ENCODE measurements around the gene REV3L. TPM values are rescaled to one million over a fixed set of nuclear protein-coding genes. Genes with fewer than 3 reads are reported as not detected.

REV3L gene
- total RNA-seq, 1 donor from 2014 or later = 42.3 TPM

DNA sequence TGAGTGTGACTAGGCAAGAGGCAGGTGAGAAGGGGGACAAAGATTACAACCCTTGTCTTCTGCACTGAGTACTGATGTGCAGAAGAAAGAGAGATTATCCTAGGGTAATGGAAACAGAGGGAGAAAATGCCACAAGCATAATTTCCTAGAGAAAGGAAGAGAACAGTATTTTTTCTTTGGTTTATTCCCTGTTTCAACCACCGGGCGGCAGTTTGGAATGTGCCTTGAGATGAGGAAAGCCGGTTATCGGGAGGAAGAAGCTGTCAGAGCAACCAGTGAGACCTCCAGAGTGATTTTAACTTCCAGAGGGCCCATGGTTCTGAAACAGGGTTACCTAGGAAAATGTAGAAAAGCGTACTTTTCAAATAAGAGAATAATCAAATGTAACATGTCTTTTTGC lies 121.4 kb downstream of the REV3L start:
- Histone ChIP-seq H3K4me1 (ENCODE audit: control insufficient read depth in 3 of 3, insufficient read depth in 3 of 3, low read length in 3 of 3) (no peaks in the 10 kb centered on the region), H3K4me3 (ENCODE audit: low read length in 3 of 3) (no peak overlapping the region), H3K27ac (ENCODE audit: low read depth, low read length) (no peak overlapping the region), H3K9me3 (ENCODE audit: control insufficient read depth in 3 of 3, low read length in 3 of 3) (no peaks in the 10 kb centered on the region), H3K9ac (ENCODE audit: low read depth in 1 of 3, low read length in 3 of 3) (no peak overlapping the region), H3K36me3 (ENCODE audit: control insufficient read depth in 3 of 3, insufficient read depth in 3 of 3, low read length in 3 of 3) (peaks cover 2 to 15% (median 14%) of the 10 kb centered on the region in 3 donors), H3K27me3 (ENCODE audit: control insufficient read depth in 3 of 3, insufficient read depth in 3 of 3, low read length in 3 of 3) (no peaks in the 10 kb centered on the region)

DNA sequence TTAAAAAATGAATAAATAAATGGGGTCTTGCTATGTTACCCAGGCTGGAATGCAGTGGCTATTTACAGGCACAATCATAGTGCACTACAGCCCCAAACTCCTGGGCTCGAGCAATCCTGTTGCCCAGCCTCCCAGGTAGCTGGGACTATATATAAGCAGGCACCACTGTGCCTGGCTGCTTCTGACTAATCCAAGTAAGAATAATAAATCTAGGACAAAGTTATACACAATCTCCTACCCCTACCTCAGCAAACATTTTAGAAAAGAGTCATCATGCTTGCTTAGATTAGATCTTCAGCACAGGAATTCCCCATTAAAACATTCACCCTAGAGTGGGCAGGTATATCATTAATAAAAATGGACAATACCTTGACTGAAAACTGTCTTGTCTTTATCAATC lies 124.6 kb downstream of the REV3L start:
- H3K9me3 ChIP-seq (ENCODE audit: control insufficient read depth in 3 of 3, low read length in 3 of 3) = no peaks in the 10 kb centered on the region

DNA sequence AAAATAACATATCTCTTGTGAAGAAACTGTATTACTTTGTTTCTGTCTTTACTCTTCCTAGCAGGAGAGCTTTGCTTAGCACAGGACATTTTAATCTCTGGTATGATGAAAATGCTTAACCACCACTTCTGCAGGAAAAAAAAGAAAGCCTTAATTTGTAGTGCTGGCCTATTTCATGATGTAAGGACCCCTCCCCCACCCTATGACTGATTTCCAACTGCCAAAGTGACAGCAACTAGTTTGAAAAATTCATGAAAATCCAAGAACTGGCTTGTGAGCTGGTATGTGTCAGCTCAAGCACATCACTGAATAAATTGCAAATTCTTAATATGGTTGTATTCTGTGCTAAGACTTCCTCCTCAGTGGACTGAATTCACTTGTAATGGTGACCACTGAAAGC lies 125.3 kb downstream of the REV3L start:
- Histone ChIP-seq H3K9ac (ENCODE audit: low read depth in 1 of 3, low read length in 3 of 3) (no peak overlapping the region), H3K27me3 (ENCODE audit: control insufficient read depth in 3 of 3, insufficient read depth in 3 of 3, low read length in 3 of 3) (no peaks in the 10 kb centered on the region), H3K4me1 (ENCODE audit: control insufficient read depth in 3 of 3, insufficient read depth in 3 of 3, low read length in 3 of 3) (peaks cover 0 to 7% (median 5%) of the 10 kb centered on the region in 3 donors), H3K27ac (ENCODE audit: low read depth, low read length) (no peak overlapping the region), H3K4me3 (ENCODE audit: low read length in 3 of 3) (no peak overlapping the region), H3K9me3 (ENCODE audit: control insufficient read depth in 3 of 3, low read length in 3 of 3) (no peaks in the 10 kb centered on the region), H3K36me3 (ENCODE audit: control insufficient read depth in 3 of 3, insufficient read depth in 3 of 3, low read length in 3 of 3) (peaks cover 2 to 14% (median 14%) of the 10 kb centered on the region in 3 donors)

More for the DNA sequence above, 124.6 kb downstream of the REV3L start:
- Histone ChIP-seq H3K27ac (ENCODE audit: low read depth, low read length) (no peak overlapping the region), H3K9ac (ENCODE audit: low read depth in 1 of 3, low read length in 3 of 3) (no peak overlapping the region), H3K4me1 (ENCODE audit: control insufficient read depth in 3 of 3, insufficient read depth in 3 of 3, low read length in 3 of 3) (peaks cover 0 to 6% (median 5%) of the 10 kb centered on the region in 3 donors), H3K4me3 (ENCODE audit: low read length in 3 of 3) (no peak overlapping the region), H3K36me3 (ENCODE audit: control insufficient read depth in 3 of 3, insufficient read depth in 3 of 3, low read length in 3 of 3) (peaks cover 2 to 19% (median 19%) of the 10 kb centered on the region in 3 donors), H3K27me3 (ENCODE audit: control insufficient read depth in 3 of 3, insufficient read depth in 3 of 3, low read length in 3 of 3) (no peaks in the 10 kb centered on the region)

DNA sequence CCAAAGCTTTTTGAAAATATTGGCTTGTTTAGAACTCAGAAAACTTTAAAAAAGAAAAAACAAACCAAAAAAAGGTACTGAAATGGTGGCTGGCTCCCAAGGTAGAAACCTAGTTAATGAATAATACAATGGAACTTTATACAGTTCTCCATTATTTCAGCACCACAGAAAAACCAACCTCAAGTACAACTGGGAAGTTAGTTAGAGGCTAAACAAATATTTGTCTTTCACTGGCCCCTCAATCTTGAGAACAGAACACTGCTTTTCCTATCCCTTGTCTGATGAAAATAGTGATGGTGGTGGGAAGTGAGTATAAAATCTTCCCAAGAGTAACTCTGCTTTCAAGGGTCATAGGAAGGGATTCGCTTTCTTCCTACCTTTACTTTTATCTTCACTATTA lies 126.5 kb downstream of the REV3L start:
- Histone ChIP-seq H3K9me3 (ENCODE audit: control insufficient read depth in 3 of 3, low read length in 3 of 3) (no peaks in the 10 kb centered on the region), H3K9ac (ENCODE audit: low read depth in 1 of 3, low read length in 3 of 3) (no peak overlapping the region), H3K36me3 (ENCODE audit: control insufficient read depth in 3 of 3, insufficient read depth in 3 of 3, low read length in 3 of 3) (peaks cover 2 to 16% (median 15%) of the 10 kb centered on the region in 3 donors), H3K27me3 (ENCODE audit: control insufficient read depth in 3 of 3, insufficient read depth in 3 of 3, low read length in 3 of 3) (no peaks in the 10 kb centered on the region), H3K4me3 (ENCODE audit: low read length in 3 of 3) (no peak overlapping the region), H3K4me1 (ENCODE audit: control insufficient read depth in 3 of 3, insufficient read depth in 3 of 3, low read length in 3 of 3) (peaks cover 0 to 7% (median 5%) of the 10 kb centered on the region in 3 donors), H3K27ac (ENCODE audit: low read depth, low read length) (no peak overlapping the region)

DNA sequence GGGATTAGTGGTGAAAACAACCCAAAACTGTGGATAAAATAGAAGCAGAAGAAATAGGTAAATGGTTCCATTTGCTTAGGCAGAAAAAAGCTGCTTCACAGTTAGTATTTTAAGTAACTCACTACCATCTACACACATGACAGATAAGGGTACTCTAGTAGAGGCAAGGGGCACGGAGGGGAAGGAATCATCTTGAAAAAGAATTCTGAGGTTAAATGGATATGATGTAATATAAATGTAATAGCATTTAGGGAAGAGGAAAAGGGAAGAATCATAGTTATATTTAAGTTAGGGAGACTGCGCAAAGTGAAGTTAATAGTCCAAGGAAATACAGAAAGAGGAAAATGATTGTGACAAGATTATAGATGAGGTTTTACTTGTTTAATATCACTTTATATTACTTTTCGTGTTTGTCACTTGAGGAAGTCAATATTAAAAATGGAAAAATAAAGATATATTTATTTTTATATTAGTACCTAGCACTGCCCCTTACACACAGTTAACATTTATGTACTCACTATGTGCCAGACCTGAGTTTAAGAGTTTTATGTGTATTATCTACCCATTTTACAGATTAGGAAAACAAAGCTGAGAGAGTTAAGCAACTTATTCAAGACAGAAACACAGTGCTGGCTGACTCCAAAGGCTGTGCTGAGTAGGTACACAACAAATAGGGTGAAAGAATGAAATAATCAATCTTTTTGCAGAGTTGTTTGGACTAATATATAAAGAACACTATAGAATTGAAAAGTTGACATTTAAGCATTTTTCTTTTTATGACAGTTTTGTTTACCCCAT lies 128.1 kb downstream of the REV3L start:
- peaks cover 2 to 24% (median 21%) of the 10 kb centered on the region in 3 donors for H3K36me3 ChIP-seq (ENCODE audit: control insufficient read depth in 3 of 3, insufficient read depth in 3 of 3, low read length in 3 of 3)
- H3K27me3 ChIP-seq (ENCODE audit: control insufficient read depth in 3 of 3, insufficient read depth in 3 of 3, low read length in 3 of 3) = no peaks in the 10 kb centered on the region
- no peak overlapping the region for H3K9ac ChIP-seq (ENCODE audit: low read depth in 1 of 3, low read length in 3 of 3)
- H3K4me1 ChIP-seq (ENCODE audit: control insufficient read depth in 3 of 3, insufficient read depth in 3 of 3, low read length in 3 of 3) = peaks cover 0 to 7% (median 5%) of the 10 kb centered on the region in 3 donors
- H3K27ac ChIP-seq (ENCODE audit: low read depth, low read length) = no peak overlapping the region
- no peak overlapping the region for H3K4me3 ChIP-seq (ENCODE audit: low read length in 3 of 3)
- H3K9me3 ChIP-seq (ENCODE audit: control insufficient read depth in 3 of 3, low read length in 3 of 3) = no peaks in the 10 kb centered on the region

DNA sequence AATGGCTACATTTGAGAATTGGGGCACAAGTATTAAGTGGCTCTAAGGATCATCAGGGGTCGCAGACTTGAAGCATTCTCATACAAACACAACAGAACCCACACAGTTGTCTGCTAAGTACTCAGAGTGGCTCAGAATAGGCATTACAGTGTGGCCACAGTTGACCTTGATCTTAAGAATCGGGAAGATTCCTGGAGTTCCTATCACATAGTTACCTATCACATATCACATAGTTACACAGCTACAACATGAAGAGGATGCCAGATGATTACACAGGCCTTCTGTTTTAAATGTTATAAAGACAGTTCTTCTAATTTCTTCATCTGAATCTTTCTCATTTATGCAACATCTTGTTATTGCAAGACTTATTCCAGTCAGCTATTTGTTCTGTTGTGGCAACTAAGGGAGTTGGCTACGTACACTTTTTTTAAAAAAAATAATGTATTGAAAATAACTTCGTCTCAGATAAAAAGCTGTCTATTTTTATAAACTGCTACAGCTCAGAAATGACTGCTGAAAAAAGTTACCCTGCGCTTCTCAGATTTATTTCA lies 129.0 kb downstream of the REV3L start:
- Histone ChIP-seq H3K9me3 (ENCODE audit: control insufficient read depth in 3 of 3, low read length in 3 of 3) (no peaks in the 10 kb centered on the region), H3K27me3 (ENCODE audit: control insufficient read depth in 3 of 3, insufficient read depth in 3 of 3, low read length in 3 of 3) (no peaks in the 10 kb centered on the region), H3K4me3 (ENCODE audit: low read length in 3 of 3) (peak overlapping the region in 1 of 3 donors; percentile 27), H3K4me1 (ENCODE audit: control insufficient read depth in 3 of 3, insufficient read depth in 3 of 3, low read length in 3 of 3) (peaks cover 0 to 7% (median 5%) of the 10 kb centered on the region in 3 donors), H3K27ac (ENCODE audit: low read depth, low read length) (no peak overlapping the region), H3K9ac (ENCODE audit: low read depth in 1 of 3, low read length in 3 of 3) (no peak overlapping the region), H3K36me3 (ENCODE audit: control insufficient read depth in 3 of 3, insufficient read depth in 3 of 3, low read length in 3 of 3) (peaks cover 2 to 31% (median 27%) of the 10 kb centered on the region in 3 donors)

DNA sequence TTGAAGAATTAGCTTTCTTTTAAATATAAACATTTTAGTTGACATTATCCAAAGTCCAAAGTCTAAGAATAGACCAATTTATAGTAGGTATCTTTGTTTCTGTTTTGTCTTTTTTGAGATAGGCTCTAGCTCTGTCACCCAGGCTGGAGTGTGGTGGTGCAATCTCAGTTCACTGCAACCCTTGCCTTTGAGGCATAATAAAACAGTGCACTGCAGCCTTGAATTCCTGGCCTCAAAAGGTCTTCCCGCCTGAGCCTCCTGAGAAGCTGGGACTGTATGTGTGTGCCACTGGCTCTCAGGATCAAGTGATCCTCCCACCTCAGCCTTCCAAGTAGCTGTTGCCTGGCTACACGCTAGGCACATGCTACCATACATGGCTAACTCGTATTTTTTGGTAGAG lies 135.4 kb downstream of the REV3L start:
- H3K4me1 ChIP-seq (ENCODE audit: control insufficient read depth in 3 of 3, insufficient read depth in 3 of 3, low read length in 3 of 3) = no peaks in the 10 kb centered on the region
- no peak overlapping the region for H3K4me3 ChIP-seq (ENCODE audit: low read length in 3 of 3)
- H3K9me3 ChIP-seq (ENCODE audit: control insufficient read depth in 3 of 3, low read length in 3 of 3) = no peaks in the 10 kb centered on the region
- no peaks in the 10 kb centered on the region for H3K27me3 ChIP-seq (ENCODE audit: control insufficient read depth in 3 of 3, insufficient read depth in 3 of 3, low read length in 3 of 3)
- H3K36me3 ChIP-seq (ENCODE audit: control insufficient read depth in 3 of 3, insufficient read depth in 3 of 3, low read length in 3 of 3) = peaks cover 7 to 42% (median 22%) of the 10 kb centered on the region in 3 donors
- no peak overlapping the region for H3K27ac ChIP-seq (ENCODE audit: low read depth, low read length)
- H3K9ac ChIP-seq (ENCODE audit: low read depth in 1 of 3, low read length in 3 of 3) = no peak overlapping the region

DNA sequence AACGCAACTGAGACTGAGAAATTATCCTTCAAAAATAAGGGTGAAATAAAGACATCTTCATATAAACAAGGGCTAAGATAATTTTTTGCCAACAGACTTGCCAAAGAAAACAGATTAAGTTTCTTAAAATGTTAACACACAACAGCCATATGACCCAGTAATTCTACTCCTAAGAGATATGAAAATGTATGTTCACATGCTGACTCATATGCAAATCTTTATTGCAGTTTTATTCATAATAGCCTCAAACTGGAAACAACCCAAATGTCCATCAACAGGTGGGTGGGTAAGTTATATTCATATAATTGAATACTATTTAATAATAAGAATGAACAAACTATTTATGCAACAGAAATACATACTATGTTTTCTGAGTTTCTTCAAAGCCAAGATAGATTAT lies 140.1 kb downstream of the REV3L start:
- Histone ChIP-seq H3K9me3 (ENCODE audit: control insufficient read depth in 3 of 3, low read length in 3 of 3) (no peaks in the 10 kb centered on the region), H3K4me3 (ENCODE audit: low read length in 3 of 3) (no peak overlapping the region), H3K9ac (ENCODE audit: low read depth in 1 of 3, low read length in 3 of 3) (no peak overlapping the region), H3K36me3 (ENCODE audit: control insufficient read depth in 3 of 3, insufficient read depth in 3 of 3, low read length in 3 of 3) (peaks cover 5 to 32% (median 9%) of the 10 kb centered on the region in 3 donors), H3K27me3 (ENCODE audit: control insufficient read depth in 3 of 3, insufficient read depth in 3 of 3, low read length in 3 of 3) (no peaks in the 10 kb centered on the region), H3K27ac (ENCODE audit: low read depth, low read length) (no peak overlapping the region), H3K4me1 (ENCODE audit: control insufficient read depth in 3 of 3, insufficient read depth in 3 of 3, low read length in 3 of 3) (no peaks in the 10 kb centered on the region)

DNA sequence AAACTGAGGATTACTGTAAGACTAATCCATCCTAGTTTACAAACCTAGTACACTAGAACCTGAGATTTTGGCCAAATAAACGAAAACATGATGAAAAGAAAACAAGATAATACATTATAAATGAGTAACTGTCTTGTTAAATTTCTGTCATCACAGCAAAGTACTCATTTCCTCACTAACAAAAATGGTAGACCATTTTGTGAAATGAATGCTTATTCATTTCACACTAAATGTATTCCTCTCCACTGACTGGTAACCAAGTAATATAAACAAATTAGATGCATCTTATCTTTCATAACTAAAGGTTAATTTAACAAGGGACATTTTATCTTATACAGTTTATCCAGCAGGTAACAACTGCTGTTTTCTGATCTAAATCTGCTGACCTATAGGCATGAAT lies 143.7 kb downstream of the REV3L start:
- Histone ChIP-seq H3K36me3 (ENCODE audit: control insufficient read depth in 3 of 3, insufficient read depth in 3 of 3, low read length in 3 of 3) (peaks cover 2 to 19% (median 8%) of the 10 kb centered on the region in 3 donors), H3K27me3 (ENCODE audit: control insufficient read depth in 3 of 3, insufficient read depth in 3 of 3, low read length in 3 of 3) (no peaks in the 10 kb centered on the region), H3K4me3 (ENCODE audit: low read length in 3 of 3) (no peak overlapping the region), H3K4me1 (ENCODE audit: control insufficient read depth in 3 of 3, insufficient read depth in 3 of 3, low read length in 3 of 3) (no peaks in the 10 kb centered on the region), H3K27ac (ENCODE audit: low read depth, low read length) (no peak overlapping the region), H3K9me3 (ENCODE audit: control insufficient read depth in 3 of 3, low read length in 3 of 3) (no peaks in the 10 kb centered on the region), H3K9ac (ENCODE audit: low read depth in 1 of 3, low read length in 3 of 3) (no peak overlapping the region)

DNA sequence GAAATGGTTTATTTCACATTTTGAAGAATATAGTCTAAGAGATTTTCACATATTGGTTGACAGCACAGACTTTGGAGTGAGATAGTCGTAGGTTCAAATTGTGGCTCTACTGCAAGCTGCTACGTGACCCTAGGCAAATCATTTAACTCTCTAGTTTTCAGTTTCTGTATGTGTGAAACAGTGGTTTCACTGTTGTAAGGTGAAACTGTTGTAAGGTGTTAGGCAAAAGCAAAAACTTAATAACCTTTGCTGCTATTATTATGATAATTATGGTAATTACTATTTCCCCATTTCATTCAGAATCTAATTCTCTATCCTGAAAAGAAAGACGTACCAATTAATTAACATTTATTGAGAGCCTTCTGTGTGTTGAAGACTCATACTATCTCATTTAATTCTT lies 144.2 kb downstream of the REV3L start:
- Histone ChIP-seq H3K36me3 (ENCODE audit: control insufficient read depth in 3 of 3, insufficient read depth in 3 of 3, low read length in 3 of 3) (peaks cover 2 to 19% (median 8%) of the 10 kb centered on the region in 3 donors), H3K9me3 (ENCODE audit: control insufficient read depth in 3 of 3, low read length in 3 of 3) (no peaks in the 10 kb centered on the region), H3K4me3 (ENCODE audit: low read length in 3 of 3) (no peak overlapping the region), H3K9ac (ENCODE audit: low read depth in 1 of 3, low read length in 3 of 3) (no peak overlapping the region), H3K27me3 (ENCODE audit: control insufficient read depth in 3 of 3, insufficient read depth in 3 of 3, low read length in 3 of 3) (no peaks in the 10 kb centered on the region), H3K27ac (ENCODE audit: low read depth, low read length) (no peak overlapping the region), H3K4me1 (ENCODE audit: control insufficient read depth in 3 of 3, insufficient read depth in 3 of 3, low read length in 3 of 3) (no peaks in the 10 kb centered on the region)
